Uterus (tissue), 4 donors: Measurements from ENCODE around the gene SAMD10. TPM values are rescaled to one million over a fixed set of nuclear protein-coding genes. Genes with fewer than 3 reads are reported as not detected.

Experiments used
- DNase-seq, 2 donors: peaks; one replicate each; pipeline ENCODE4 v3.0.0-alpha.2; 2019 to 2020
- H3K27ac ChIP-seq, 2 donors: fragments of 200-600 bp; sonication (generic); 1 replicate in 1 of 2; 2 replicates in 1 of 2; pipeline ENCODE4 v1.5.1; 2016 to 2018
- H3K27me3 ChIP-seq, 2 donors: fragments of 200-600 bp; sonication (generic); one replicate each; pipeline ENCODE4 v1.5.1; 2018 to 2019; ENCODE audit warnings: control low read depth in 1 of 2
- H3K36me3 ChIP-seq, 2 donors: fragments of 200-600 bp; sonication (generic); one replicate each; pipeline ENCODE4 v1.5.1; 2019; ENCODE audit warnings: control low read depth in 1 of 2
- H3K4me1 ChIP-seq, 2 donors: fragments of 200-600 bp; sonication (generic); one replicate each; pipeline ENCODE4 v1.5.1; 2018 to 2019; ENCODE audit warnings: control low read depth in 1 of 2
- H3K4me3 ChIP-seq, 2 donors: fragments of 200-600 bp; sonication (generic); 1 replicate in 1 of 2; 2 replicates in 1 of 2; pipeline ENCODE4 v1.5.1; 2018 to 2019; ENCODE audit warnings: mild to moderate bottlenecking in 1 of 2
- H3K9me3 ChIP-seq, 2 donors: fragments of 200-600 bp; sonication (generic); one replicate each; pipeline ENCODE4 v1.5.1; 2019; ENCODE audit warnings: control low read depth in 1 of 2
- CTCF ChIP-seq, 4 experiments: fragments of 200-600 bp in 2 of 4; fragments of 450-650 bp in 2 of 4; sonication (generic) in 2 of 4; IDR thresholded peaks; one replicate each; pipeline ENCODE4 v1.5.1; 2016 to 2019; ENCODE audit warnings: antibody characterized with exemption in 4 of 4, mild to moderate bottlenecking in 2 of 4, moderate library complexity in 1 of 4
- POLR2A ChIP-seq, 2 donors: fragments of 450-650 bp; IDR thresholded peaks; one replicate each; pipeline ENCODE4 v1.6.1; 2016; ENCODE audit warnings: antibody characterized with exemption in 2 of 2, mild to moderate bottlenecking in 1 of 2, moderate library complexity in 1 of 2
- intact Hi-C: fragments of 100-400 bp; cut with DNase I; formaldehyde crosslinking; loops from one replicate; pipeline ENCODE4 v1.15.1; 2023; ENCODE audit warnings: low total_unique reads
- total RNA-seq, 4 donors: library from RNA; depleted of rRNA in 3 of 4; stranded (reverse); fragments of >200 nt in 3 of 4; gene quantifications; one replicate each; pipeline versions ENCODE4 v1.1.0 to v1.2.4, GENCODE V29; 2014 to 2023
- donor health status: DM: yes; HTN: yes; CAD: no.

SAMD10 gene
- total RNA-seq, 4 donors from 2014 or later = 0.83 to 7.6 (median 1.2) TPM; not detected in 1

- H3K27ac ChIP-seq = peak overlapping the region; percentile 52 to 65
- intact Hi-C loops = no loop called here
- no peaks in the 10 kb centered on the region for H3K27me3 ChIP-seq
- DNase-seq = no peak
- H3K4me1 ChIP-seq = peaks cover 9 to 18% of the 10 kb centered on the region in 2 donors
- no peaks in the 10 kb centered on the region for H3K9me3 ChIP-seq
- no peaks in the 10 kb centered on the region for H3K36me3 ChIP-seq
- TF ChIP-seq CTCF (IDR thresholded peaks at IDR 0.05) (no peak), POLR2A (IDR thresholded peaks at IDR 0.05) (no peak)
- H3K4me3 ChIP-seq = peak overlapping the region; percentile 44 to 72
These were observed 22.8 kb downstream of the SAMD10 start for GRCh38 chr20:63956664-63957003.

DNA sequence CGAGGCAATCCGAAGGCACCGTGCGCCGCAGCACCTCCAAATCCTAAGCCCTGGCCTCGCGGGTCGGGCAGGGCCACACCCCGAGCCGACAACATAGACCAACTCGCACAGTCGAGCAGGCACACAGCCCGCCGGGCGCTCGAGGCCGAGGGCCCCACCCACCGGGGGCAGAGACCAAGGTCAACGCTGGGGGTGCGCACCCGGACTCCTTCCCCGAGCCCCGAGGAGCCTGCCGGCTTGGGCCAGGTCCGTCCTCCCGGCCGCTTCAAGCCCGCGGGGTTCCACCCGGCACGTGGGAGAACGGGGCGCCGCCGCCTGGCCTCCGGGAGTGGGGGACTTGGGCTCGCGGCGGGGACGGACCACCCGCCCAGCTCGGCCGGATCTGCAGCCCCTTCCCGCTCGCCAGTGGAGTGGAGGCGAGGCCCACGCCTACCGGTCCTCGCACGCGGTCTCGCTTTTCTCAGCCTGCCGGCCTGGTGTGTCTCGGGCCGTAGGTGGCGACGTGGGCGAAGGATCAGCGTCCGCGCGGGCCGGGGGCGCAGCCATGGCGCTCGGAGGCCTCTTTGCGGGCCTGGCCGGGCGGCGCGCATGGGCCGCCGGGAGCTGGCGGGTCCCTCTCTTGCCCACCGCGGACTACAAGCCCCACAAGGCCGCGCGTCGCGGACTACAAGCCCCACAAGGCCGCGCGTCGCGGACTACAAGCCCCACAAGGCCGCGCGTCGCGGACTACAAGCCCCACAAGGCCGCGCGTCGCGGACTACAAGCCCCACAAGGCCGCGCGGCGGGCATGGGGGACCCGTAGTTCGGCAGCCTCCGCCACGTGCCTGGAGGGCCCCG is 23.4 kb downstream of the SAMD10 start, which contains the start of gene UCKL1:
UCKL1 (minus strand) TSS at position 590 of the 837 bp plus-strand sequence; CDS start at position 546, 44 bp downstream.
- H3K4me3 ChIP-seq = peak within 1 kb of the TSS; percentile 72 to 98
- no peaks in the 10 kb centered on the region for H3K9me3 ChIP-seq
- no peaks in the 10 kb centered on the region for H3K36me3 ChIP-seq
- DNase-seq = peak; percentile 90 to 93
- H3K27me3 ChIP-seq = no peaks in the 10 kb centered on the region
- H3K4me1 ChIP-seq = peaks cover 9 to 22% of the 10 kb centered on the region in 2 donors
- intact Hi-C loops = no loop called here
- peak within 1 kb of the TSS; percentile 85 to 91 for H3K27ac ChIP-seq
- TF ChIP-seq CTCF (IDR thresholded peaks at IDR 0.05) (peak in 3 of 4 experiments; percentile 1 to 28 (median 14)), POLR2A (IDR thresholded peaks at IDR 0.05) (peak; percentile 76 to 83)

DNA sequence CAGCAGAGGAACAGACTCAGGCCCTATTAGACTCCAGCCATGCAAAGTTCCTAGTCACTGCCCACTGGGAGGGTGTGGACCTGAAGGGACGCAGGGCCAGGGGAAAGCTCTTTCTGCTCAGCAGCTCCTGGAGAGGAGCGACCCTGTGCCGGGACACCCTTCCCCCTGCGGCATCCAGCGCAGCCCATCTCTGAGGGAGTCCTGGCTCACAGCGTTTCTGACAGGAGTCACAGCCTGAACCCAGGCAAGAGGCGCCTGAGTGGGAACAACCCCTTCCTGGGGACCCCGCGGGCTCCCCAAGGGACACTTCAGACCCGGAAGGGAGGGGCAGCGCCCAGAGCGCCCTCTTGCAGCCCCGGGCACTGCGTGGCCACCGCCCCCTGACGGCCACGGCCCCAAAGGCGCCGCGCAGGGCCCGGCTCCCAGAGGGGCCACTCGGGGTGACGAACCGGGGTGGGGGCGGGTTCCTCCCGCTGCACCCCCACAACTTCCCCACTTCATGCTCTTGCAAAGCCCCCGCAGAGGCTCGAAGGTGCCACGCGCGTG is 24.1 kb downstream of the SAMD10 start:
- TF ChIP-seq CTCF (IDR thresholded peaks at IDR 0.05) (peak; percentile 28 to 41 (median 30)), POLR2A (IDR thresholded peaks at IDR 0.05) (no peak)
- Histone ChIP-seq H3K36me3 (no peaks in the 10 kb centered on the region), H3K9me3 (no peaks in the 10 kb centered on the region), H3K27ac (peak overlapping the region; percentile 85 to 91), H3K27me3 (no peaks in the 10 kb centered on the region), H3K4me3 (peak overlapping the region; percentile 72 to 98), H3K4me1 (peaks cover 9 to 29% of the 10 kb centered on the region in 2 donors)
- intact Hi-C loops = no loop called here
- no peak for DNase-seq

DNA sequence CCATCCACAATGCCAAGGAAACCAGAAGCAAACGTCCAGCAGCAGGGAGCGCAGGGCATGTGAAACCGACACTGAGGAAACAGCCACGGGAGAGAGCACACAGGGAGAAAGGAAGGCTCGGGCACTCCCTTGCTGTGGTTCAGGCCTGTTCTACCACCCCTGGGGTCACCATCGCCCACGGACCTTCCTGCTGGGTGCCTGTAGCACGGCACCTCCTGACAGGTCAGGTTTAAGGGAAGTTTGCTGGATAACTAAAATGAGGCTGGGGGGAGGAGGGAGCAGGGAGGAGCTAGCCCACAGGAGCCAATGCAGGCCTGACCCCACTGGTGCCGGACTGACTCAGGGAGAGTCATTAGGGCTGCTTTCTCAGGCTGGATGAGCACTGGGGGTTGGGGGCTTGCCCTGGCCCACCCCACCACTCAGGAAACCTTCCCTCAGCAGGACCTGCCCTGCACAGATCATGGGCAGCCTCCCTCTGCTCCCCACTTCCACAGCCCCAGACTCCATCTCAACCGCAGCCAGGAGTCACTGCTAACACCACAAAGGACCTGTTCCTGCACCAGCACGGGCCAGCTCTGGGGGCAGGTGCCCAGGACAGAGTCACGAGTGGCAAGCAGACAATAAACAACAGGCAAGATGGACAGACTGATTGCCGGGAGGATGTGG is 25.5 kb downstream of the SAMD10 start:
- Histone ChIP-seq H3K4me3 (no peak overlapping the region), H3K27me3 (no peaks in the 10 kb centered on the region), H3K9me3 (no peaks in the 10 kb centered on the region), H3K27ac (no peak overlapping the region), H3K4me1 (peaks cover 9 to 41% of the 10 kb centered on the region in 2 donors), H3K36me3 (no peaks in the 10 kb centered on the region)
- DNase-seq = no peak
- no peak for TF ChIP-seq POLR2A (IDR thresholded peaks at IDR 0.05)
- no peak for TF ChIP-seq CTCF (IDR thresholded peaks at IDR 0.05)
- intact Hi-C loops = no loop called here
